Measurements from ENCODE around the gene MFRP. TPM values are rescaled to one million over a fixed set of nuclear protein-coding genes. Genes with fewer than 3 reads are reported as not detected.

Gene MFRP
- total RNA-seq, 1 experiment from 2014 or later: not detected

DNA sequence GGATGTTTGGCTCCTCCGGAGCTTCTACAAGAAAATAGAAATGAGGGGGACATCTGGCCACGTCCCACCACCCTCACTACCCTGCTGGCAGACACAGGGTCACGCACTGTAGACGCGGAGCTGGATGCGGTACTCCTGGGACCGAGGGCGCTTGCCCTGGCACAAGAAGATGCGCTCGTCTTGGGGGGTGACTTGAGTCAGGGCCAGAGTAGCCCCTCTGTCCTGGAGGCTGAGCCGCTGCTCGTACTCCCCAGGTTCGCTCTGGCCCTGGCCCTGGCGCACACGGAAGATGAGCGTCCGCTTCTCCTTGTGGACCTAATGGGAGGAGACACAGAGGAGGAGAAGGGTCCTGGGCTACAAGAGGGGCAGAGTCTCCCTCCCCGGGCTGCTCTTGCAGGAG lies 31.8 kb downstream of the MFRP start:
- POLR2A ChIA-PET: no interaction called here
- Histone ChIP-seq H3K4me1 (ENCODE audit: control insufficient read depth, insufficient read depth, low read length) (peaks cover 38% of the 10 kb centered on the region), H3K36me3 (ENCODE audit: control insufficient read depth, insufficient read depth, low read length) (no peaks in the 10 kb centered on the region), H3K9me3 (ENCODE audit: control insufficient read depth, insufficient read depth, low read depth, low read length) (no peaks in the 10 kb centered on the region), H3K27me3 (ENCODE audit: control insufficient read depth, insufficient read depth, low read length) (no peaks in the 10 kb centered on the region), H3K4me3 (ENCODE audit: low read depth in 2 of 2, low read length in 2 of 2) (no peak overlapping the region), H3K27ac (ENCODE audit: low read length) (no peak overlapping the region)
- DNase-seq (ENCODE audit: low read depth, low spot score): no peak
- CTCF ChIA-PET: no interaction called here
- no peak for ATAC-seq
- intact Hi-C loops (cut with micrococcal nuclease; ENCODE audit: unreplicated experiment): no loop called here
- no TSS peak for BruUV-seq (replicated peaks)
- in situ Hi-C loops (cut with HindIII; ENCODE audit: low pct_unique_long_range_greater_than_20kb, low sequenced_read_pairs): no loop called here
- no peak for TF ChIP-seq SIN3A (IDR thresholded peaks at IDR 0.05; ENCODE audit: borderline replicate concordance, insufficient read depth, low read depth, low read length)
- TF ChIP-seq, protein P1, sequence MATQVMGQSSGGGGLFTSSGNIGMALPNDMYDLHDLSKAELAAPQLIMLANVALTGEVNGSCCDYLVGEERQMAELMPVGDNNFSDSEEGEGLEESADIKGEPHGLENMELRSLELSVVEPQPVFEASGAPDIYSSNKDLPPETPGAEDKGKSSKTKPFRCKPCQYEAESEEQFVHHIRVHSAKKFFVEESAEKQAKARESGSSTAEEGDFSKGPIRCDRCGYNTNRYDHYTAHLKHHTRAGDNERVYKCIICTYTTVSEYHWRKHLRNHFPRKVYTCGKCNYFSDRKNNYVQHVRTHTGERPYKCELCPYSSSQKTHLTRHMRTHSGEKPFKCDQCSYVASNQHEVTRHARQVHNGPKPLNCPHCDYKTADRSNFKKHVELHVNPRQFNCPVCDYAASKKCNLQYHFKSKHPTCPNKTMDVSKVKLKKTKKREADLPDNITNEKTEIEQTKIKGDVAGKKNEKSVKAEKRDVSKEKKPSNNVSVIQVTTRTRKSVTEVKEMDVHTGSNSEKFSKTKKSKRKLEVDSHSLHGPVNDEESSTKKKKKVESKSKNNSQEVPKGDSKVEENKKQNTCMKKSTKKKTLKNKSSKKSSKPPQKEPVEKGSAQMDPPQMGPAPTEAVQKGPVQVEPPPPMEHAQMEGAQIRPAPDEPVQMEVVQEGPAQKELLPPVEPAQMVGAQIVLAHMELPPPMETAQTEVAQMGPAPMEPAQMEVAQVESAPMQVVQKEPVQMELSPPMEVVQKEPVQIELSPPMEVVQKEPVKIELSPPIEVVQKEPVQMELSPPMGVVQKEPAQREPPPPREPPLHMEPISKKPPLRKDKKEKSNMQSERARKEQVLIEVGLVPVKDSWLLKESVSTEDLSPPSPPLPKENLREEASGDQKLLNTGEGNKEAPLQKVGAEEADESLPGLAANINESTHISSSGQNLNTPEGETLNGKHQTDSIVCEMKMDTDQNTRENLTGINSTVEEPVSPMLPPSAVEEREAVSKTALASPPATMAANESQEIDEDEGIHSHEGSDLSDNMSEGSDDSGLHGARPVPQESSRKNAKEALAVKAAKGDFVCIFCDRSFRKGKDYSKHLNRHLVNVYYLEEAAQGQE (IDR thresholded peaks at IDR 0.05; ENCODE audit: insufficient read depth in 1 of 2, low read depth in 2 of 2, low read length in 1 of 2): no peak
- no peak for TF ChIP-seq POLR2AphosphoS5 (IDR thresholded peaks at IDR 0.05; ENCODE audit: low read depth, low read length)
- TF ChIP-seq, protein P2, sequence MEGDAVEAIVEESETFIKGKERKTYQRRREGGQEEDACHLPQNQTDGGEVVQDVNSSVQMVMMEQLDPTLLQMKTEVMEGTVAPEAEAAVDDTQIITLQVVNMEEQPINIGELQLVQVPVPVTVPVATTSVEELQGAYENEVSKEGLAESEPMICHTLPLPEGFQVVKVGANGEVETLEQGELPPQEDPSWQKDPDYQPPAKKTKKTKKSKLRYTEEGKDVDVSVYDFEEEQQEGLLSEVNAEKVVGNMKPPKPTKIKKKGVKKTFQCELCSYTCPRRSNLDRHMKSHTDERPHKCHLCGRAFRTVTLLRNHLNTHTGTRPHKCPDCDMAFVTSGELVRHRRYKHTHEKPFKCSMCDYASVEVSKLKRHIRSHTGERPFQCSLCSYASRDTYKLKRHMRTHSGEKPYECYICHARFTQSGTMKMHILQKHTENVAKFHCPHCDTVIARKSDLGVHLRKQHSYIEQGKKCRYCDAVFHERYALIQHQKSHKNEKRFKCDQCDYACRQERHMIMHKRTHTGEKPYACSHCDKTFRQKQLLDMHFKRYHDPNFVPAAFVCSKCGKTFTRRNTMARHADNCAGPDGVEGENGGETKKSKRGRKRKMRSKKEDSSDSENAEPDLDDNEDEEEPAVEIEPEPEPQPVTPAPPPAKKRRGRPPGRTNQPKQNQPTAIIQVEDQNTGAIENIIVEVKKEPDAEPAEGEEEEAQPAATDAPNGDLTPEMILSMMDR (IDR thresholded peaks at IDR 0.05): no peak
- no peak for TF ChIP-seq TCF7L2 (IDR thresholded peaks at IDR 0.05; ENCODE audit: low read depth, low read length)

DNA sequence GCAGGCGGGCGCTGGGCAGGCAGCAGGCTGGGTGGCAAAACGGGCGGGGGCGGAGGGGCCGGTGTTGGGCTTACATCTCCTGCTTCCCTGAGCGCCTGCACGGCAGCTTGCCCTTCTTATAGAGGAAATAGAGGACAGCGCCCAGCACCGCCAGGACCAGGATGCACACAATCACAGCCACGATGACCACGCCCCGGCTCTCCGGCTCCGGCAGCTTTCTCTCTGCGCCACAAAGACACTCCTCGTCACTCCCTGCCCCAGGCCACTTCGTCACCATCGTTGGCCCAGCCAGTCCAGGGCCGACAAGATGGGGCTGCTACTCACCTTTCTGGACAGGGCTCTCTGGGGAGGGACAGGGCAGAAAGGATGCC lies 35.8 kb downstream of the MFRP start:
- peaks cover 5% of the 10 kb centered on the region for H3K4me1 ChIP-seq (ENCODE audit: control insufficient read depth, insufficient read depth, low read length)
- BruUV-seq (replicated peaks): no TSS peak
- intact Hi-C loops (cut with micrococcal nuclease; ENCODE audit: unreplicated experiment) (no loop called here), in situ Hi-C loops (cut with HindIII; ENCODE audit: low pct_unique_long_range_greater_than_20kb, low sequenced_read_pairs) (no loop called here)
- ChIA-PET CTCF (no interaction called here), POLR2A (no interaction called here)
- no peak for DNase-seq (ENCODE audit: low read depth, low spot score)
- ATAC-seq: no peak
- no peak overlapping the region for H3K27ac ChIP-seq (ENCODE audit: low read length)
- H3K36me3 ChIP-seq (ENCODE audit: control insufficient read depth, insufficient read depth, low read length): peaks cover 8% of the 10 kb centered on the region
- no peaks in the 10 kb centered on the region for H3K27me3 ChIP-seq (ENCODE audit: control insufficient read depth, insufficient read depth, low read length)
- no peaks in the 10 kb centered on the region for H3K9me3 ChIP-seq (ENCODE audit: control insufficient read depth, insufficient read depth, low read depth, low read length)
- no peak overlapping the region for H3K4me3 ChIP-seq (ENCODE audit: low read depth in 2 of 2, low read length in 2 of 2)
- TF ChIP-seq, protein P1 (IDR thresholded peaks at IDR 0.05; ENCODE audit: insufficient read depth in 1 of 2, low read depth in 2 of 2, low read length in 1 of 2): no peak
- TF ChIP-seq SIN3A (IDR thresholded peaks at IDR 0.05; ENCODE audit: borderline replicate concordance, insufficient read depth, low read depth, low read length): no peak
- no peak for TF ChIP-seq POLR2AphosphoS5 (IDR thresholded peaks at IDR 0.05; ENCODE audit: low read depth, low read length)
- no peak for TF ChIP-seq TCF7L2 (IDR thresholded peaks at IDR 0.05; ENCODE audit: low read depth, low read length)
- TF ChIP-seq, protein P2 (IDR thresholded peaks at IDR 0.05): no peak
